ENCODE data around the gene TRIM3.

The TRIM3 gene

DNA sequence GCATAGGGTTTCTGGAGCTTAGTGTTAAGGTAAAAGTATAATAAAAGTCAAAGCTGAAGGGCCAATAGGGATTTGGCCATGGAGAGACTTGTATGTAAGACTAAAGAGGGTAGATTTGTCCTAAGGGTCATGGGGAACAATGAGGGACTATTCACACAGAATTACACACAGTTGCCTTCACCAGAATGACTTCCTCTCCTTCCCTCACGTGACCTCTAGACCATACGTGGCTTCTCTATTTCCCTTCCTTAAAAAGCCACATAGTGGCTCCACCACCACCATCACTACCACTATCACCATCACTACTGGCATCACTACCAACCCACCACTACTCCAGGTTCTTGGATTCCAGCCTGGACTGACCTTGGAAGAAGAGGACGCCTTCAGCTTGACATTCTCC is 35.7 kb downstream of the TRIM3 start:
- no peak for DNase-seq (ENCODE audit: low read depth)

GRCh38 chr11:6437423-6437822 is 36.3 kb downstream of the TRIM3 start:
- no peak for DNase-seq (ENCODE audit: low read depth)

- DNase-seq (ENCODE audit: low read depth): no peak
These were observed 39.6 kb downstream of the TRIM3 start for GRCh38 chr11:6433998-6434660.

GRCh38 chr11:6431861-6432260 is 41.9 kb downstream of the TRIM3 start:
- DNase-seq (ENCODE audit: low read depth): no peak

DNA sequence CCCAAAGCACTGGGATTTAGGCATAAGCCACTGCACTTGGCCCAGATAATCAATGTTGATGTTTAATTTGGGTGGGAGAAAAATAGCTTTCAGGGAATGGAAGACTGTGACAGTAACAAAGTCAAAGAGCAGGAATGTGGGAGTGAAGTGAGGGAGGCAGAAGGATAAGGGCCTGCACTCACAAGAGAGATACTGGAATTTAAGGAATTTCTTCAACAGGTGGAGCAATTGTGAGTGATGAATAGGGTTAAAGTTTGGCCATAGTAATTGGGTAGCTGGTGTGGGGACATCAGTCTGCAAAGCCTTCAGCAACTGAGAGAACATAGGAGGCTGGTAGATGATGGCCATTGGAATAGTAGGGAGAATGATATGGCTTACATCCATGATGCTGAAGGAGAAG is 46.2 kb downstream of the TRIM3 start:
- DNase-seq (ENCODE audit: low read depth): no peak

DNA sequence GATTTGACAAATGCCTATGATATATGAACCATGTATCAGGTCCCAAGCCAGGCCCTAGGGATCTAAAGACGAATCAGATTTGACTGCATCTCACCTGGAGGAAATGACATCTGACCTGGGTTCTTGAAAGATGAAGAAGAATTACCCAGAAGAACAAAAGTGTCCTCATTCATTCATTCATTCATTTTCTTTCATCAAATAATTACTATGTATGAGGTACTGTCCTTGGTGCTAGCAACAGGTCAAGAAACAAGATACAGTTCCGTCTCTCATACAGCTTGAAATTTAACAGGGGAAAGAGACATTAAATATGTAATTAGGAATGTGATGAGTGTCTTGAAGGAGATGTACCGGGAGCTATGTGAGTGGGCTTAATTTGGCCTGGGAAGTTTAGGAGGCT is 53.1 kb downstream of the TRIM3 start:
- DNase-seq (ENCODE audit: low read depth): no peak

GRCh38 chr11:6419009-6419631 is 54.6 kb downstream of the TRIM3 start, which contains the start of gene APBB1:
Gene APBB1 (minus strand): TSS chr11:6419094. CDS start chr11:6411347, 7,747 bp downstream.
- peak; percentile 57 for DNase-seq (ENCODE audit: low read depth)

DNA sequence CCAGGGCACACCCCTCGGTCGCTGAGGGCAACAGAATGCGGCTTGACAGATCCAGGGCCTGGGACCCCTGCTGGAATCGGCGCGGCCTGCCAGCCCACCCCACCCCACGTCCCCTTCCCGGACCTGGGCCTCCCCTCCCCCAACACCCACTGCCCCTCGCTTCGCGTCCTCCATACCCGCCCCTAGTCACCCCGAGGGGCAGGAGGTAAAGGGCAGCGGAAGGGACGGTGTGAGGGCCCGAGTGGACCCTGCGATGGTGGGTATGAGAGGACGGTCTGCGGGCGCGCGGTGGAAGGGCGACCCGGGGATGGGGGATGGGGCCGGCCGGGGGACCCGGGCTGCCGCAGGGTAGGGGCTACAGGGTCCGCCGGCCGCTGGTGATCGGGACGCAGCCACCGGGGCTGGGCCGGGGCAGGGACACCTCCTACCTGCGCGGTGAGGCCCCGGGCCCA is 55.2 kb downstream of the TRIM3 start:
- DNase-seq (ENCODE audit: low read depth): no peak

DNA sequence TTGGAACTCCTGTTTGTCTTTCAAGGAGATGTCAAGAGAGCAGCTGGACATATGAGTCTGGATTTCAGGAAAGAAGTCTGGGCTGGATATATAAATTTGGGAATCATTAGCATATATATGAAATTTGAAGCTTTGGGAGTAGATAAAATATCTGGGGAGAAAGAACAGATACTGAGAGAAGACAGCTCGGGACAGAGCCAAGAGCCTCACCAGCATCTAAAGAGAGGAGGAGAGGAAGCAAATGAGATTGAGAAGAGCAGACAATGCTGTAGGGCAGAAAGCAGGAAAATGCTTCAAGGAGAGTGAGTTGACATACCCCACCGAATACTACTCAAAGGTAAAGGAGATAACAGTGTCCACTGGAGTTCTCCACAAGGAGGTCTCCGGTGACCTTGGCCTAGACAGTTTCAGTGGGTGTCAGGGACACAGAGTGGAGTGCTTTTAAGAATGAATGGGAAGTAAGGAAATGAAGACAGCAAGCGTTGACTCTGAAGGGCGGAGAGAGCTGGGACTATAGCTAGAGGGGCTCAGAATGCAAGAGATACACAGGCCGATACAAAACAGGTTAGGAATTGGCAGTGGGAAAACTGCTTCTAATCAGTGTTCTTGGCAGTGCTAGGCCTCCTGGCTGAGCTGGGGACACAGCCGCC is 55.7 kb downstream of the TRIM3 start:
- no peak for DNase-seq (ENCODE audit: low read depth)

DNA sequence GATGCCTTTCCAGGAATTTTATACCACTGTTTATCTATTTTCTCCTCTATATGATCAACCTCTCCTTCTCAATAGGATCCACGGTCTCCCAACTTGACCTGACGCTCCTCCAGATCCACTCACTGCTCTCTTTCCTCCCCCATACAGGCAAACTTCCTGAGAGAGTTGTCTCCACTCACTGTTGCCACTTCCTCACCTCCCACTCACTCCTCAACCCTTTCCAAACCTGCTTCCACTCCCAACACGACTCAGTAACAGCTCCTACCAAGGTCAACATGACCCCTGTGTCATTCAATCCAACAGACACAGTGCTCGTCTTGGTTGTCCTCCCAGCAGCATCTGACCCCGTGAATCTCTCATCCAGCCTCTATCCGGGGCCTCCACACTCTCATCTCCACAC is 57.9 kb downstream of the TRIM3 start:
- no peak for DNase-seq (ENCODE audit: low read depth)

GRCh38 chr11:6414874-6415328 is 58.8 kb downstream of the TRIM3 start:
- DNase-seq (ENCODE audit: low read depth): no peak

- no peak for DNase-seq (ENCODE audit: low read depth)
These were observed 59.9 kb downstream of the TRIM3 start for GRCh38 chr11:6413791-6414201.

- DNase-seq (ENCODE audit: low read depth): no peak
These were observed 62.1 kb downstream of the TRIM3 start for GRCh38 chr11:6411594-6412031.

DNA sequence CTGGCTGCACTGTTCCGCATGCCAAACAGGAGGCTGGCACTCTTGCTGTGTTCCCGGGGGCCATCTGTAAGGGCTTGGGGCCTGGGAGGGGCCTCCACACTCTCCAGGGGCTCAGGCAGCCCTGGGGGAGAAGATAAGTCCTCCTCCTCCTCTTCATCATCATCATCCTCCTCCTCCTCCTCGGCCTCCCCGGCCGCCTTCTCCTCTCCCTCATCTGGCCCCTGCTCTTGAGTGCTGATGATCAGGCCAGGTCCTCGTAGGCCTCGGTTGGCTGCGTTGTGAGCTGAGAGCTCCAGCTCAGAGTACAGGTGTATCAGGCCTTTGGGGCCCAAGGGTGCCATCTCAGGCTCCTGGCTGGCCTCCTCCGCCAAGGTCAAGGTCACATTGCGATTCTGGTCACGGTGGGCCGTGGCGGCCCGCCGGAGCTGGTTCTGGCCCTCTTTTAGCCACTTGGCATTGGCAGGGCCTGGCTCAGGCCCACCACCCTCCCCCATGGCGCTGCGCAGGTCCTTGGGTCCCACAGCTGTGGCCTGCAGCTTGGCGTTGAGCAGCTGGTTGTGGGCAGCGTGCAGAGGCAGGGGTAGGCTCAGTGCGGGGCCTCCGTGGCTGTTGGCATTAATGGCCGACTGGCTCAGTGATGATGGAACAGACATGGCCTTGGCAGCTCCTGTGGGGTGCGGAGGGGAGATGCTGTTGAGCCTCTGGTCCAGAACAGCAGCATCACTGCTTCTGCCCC is 62.9 kb downstream of the TRIM3 start:
- no peak for DNase-seq (ENCODE audit: low read depth)

DNA sequence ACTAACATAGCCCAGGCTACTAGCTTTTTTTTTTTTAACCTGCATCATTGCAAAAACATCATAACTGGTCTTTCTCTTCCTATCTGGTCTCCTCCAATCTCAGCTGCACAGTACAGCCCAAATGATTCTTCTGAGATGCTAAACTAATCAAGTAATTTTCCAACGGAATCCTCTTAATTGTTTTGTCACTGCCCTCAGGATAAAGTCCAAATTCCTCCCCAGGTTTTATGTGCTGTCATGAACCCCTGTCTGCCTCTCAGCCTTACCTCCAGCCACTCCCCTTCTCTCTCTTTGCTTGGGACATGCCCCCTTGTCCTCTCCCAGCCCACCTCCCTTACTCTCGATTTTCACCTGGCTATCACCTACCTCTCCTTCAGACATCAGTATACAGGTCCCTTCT is 67.4 kb downstream of the TRIM3 start:
- DNase-seq (ENCODE audit: low read depth): no peak

DNA sequence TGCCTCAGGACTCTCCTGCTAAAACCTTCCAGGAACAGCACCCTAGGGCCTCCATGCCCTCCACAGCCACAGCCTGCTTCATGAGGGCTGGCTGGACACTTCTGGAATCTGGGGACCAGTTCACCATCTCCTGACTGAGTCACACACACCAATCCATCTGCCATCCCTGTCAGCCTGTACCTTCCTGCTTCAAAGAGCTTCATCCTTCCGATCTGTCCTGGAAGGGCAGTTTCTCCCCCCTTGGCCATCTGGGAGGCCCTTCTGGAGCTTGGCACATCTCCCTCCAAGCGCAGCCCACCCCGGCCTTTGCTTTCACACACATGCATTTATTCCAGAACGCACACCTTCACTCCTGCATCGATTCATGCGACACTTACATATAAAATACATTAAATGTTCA is 67.9 kb downstream of the TRIM3 start:
- no peak for DNase-seq (ENCODE audit: low read depth)

- DNase-seq (ENCODE audit: low read depth): no peak
These were observed 68.6 kb downstream of the TRIM3 start for GRCh38 chr11:6405052-6405667.

DNA sequence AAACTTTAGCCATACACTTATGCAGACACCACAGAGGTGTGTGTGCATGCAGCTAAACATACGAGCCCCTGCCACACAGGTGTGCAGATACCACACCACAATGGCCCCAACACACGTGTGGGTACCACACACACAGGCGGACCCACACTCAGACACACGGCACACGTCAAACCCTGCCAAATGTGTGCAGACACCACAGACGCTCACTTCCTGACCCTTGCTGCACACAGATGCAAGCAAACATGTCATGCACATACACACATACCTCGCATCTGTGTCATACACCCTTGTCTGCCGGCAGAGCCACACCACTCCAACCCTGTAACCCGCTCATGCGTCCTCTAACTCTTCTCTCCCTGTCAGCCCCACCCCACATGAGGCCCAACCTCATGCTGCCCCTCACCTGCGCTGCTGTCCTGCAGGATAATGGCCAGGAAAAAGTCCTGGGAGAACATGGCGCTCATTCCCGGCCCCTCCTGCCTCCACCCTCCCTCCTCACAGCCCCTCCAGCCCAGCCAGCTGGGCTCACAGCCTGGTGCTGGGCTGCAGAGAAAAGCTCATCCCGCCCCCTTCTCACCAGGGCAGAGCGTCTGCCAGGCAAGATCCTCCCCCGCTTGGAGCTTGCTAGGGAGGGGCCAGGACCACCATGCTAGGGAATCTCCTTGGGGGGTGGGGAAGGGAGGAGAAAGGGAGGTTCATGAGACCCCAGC is 69.2 kb downstream of the TRIM3 start:
- no peak for DNase-seq (ENCODE audit: low read depth)

GRCh38 chr11:6403539-6403938 is 70.2 kb downstream of the TRIM3 start:
- DNase-seq (ENCODE audit: low read depth): no peak

GRCh38 chr11:6402561-6402981 is 71.2 kb downstream of the TRIM3 start:
- DNase-seq (ENCODE audit: low read depth): peak; percentile 34

- DNase-seq (ENCODE audit: low read depth): no peak
These were observed 71.7 kb downstream of the TRIM3 start for GRCh38 chr11:6402061-6402470.
